Endothelial cell of hepatic sinusoid (primary cell): ENCODE data around the gene MXD4.

Experiments
- in situ Hi-C: cut with HindIII; loops from 2 replicates; pipeline ENCODE4 v1.10.0; 2017; ENCODE audit warnings: low sequenced_read_pairs

MXD4 gene

DNA sequence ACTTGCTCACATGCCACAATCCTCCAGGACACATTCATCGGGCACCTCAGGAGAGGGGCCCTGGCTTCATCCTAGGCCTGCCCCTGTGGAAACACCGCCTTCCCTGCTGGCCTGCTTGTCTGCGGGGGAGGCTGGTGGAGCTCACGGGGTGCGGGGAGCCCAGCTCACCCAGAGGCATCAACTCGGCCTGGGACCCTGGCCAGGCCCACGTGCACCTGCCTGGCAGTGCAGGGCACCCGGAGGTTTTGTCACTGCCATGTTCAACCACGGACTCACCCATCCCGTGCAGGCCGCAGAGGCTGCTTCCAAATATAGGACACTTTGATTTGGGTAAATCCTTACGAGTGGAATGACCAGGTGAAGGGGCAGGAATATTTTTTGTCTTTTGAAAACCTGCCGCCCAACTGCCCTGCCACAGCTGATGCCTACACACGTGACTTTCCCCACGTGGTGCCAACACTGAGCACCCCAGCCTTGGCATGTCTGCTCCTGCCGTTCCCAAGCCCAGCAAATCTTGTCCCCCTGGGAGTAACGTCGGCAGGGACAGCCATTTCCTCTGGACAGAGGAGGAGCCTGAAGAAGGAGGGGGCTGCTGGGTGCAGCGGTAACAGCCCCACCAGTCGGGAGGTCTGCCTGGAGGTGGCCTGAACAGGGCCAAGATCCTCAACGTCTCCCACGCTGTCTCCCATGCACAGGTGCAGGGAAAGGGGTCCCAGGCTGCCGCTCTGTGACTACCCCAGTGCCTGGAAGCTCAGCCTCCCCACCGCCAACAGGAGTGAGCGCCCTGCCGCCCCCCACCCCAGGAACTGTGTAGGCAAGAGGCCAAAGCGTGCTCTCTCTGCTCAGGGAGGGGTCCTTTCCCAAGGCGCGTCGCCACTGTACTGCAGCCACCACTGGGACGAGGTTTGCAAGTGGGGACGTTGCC is 8.5 kb downstream of the MXD4 start:
- in situ Hi-C loops: no loop called here

DNA sequence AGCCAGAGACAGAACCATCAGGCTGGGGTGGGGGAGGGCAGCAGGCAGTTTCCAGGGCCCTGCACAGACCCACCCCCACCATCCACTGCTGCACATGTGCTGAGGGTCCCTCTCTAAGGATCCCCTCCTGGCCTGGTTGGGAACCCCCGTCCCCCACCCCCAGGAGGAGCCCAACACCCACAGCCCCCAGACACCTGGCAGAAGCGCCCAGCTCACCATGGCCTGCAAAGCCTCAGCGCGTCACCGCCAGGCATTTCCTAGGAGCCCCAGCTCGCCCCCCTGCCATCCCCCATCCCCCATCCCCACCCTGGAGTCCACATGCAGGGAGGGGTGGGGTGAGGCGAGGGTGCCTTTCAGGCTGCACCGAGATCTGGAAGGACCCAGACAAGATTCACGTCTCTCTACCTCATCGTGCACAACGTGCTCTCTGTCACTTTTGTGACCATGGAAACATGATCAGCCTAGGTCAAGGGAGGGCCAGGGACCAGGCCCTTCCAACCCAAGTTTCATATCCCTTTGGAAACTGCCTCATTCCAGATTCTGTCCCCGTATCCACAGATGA is 9.3 kb downstream of the MXD4 start:
- in situ Hi-C loops: no loop called here

DNA sequence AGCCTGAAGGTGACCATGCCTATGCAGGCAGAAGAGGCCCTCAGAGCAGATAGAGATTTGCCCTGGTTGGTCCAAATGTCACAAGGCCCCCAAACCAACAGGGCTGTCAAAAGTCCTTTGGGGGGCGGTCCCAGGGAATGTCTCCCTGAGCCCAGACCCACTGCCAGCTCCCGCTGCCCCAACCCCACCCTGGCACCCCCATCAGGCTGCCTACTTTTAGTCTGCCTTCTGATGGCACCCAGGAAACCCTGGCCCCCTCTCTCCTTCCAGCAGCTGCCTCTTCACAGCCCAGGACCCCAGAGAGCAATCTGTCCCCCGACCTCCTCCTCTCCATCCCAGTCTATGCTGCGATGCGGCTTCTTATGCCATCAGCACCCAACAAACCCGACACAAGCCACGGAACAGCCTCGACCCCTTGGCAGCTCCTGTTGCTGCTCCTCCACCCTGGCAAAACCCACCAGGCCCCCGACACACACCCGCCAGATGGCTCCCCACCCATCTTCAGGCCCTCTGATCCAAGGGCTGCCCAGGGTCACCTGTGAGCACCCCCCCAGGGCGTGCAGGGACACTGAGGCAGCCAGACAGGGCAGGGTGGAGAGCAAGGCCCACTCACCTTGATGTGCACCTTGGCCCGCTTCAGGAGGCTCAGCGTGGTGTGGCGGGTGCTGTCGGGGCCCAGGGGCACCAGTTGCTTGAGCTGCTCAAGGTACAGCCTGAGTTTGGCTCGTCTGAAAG is 9.9 kb downstream of the MXD4 start:
- in situ Hi-C loops: no loop called here

DNA sequence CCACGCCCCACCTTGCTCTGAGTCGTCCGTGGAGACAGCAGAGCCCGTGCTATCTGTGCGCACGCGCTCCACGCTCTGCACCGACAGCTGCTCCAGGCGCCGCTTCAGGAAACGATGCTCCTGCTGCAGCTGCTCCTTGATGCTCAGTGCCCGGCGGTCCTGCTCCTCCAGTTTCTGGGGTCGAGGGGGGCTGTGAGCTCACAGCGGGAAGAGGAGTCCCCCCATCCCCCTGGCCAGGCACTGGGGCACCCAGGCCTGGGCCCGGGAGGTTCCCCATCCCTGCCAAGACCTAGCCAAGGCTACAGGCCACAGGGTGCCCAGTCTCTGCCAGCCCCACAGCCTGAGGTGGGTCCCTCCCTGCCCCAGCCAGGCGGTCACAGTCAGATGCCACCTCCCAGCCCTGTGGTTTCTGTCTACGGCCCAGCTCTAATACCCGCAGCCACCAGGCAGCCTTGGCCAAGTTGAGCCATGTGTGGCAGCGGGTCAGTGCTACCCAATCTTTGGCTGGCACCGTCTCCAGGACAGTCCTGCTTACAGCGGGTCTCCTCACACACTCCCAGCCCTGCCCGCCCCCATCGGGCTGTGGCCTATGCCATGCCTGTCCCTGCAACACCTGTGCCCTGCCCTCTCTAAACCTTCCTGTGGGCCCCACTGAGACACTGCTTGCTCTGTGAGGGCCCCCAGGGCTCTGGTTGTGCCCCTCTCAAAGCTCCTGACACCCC is 10.7 kb downstream of the MXD4 start:
- in situ Hi-C loops: no loop called here

DNA sequence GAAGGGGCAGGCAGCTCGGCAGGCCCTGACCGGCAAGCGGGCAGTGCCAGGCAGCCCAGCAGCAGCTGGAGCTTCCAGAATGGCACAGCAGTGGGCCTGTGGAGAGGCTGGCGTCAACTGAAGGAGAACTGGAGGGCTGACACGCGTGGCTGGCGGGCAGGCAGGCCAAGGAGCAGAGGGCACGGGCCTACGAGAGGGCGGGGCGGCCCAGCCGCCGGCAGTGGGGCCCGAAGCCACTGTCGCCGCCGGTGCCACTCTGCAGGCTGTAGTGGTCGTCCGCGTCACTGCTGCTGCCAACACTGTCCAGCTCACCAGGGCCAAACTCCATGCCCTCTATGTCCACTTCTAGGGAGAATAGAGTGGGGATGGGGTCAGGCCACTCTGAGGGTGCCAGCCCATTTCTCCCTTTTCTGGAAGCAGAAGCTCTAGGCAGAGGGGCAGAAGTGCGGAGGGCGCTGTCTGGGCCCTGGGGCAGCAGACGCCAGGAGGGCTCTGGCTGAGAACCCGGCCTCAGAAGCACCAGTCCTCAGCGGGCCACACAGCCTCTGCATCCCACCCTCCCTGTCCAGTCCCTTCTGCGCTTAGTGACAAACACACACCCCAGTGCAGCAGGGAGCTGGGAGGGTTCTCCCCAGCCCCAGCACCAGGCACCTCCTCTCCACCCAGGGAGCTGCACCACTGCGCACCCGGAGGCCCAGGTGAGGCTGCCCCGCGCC is 11.4 kb downstream of the MXD4 start:
- in situ Hi-C loops: no loop called here

DNA sequence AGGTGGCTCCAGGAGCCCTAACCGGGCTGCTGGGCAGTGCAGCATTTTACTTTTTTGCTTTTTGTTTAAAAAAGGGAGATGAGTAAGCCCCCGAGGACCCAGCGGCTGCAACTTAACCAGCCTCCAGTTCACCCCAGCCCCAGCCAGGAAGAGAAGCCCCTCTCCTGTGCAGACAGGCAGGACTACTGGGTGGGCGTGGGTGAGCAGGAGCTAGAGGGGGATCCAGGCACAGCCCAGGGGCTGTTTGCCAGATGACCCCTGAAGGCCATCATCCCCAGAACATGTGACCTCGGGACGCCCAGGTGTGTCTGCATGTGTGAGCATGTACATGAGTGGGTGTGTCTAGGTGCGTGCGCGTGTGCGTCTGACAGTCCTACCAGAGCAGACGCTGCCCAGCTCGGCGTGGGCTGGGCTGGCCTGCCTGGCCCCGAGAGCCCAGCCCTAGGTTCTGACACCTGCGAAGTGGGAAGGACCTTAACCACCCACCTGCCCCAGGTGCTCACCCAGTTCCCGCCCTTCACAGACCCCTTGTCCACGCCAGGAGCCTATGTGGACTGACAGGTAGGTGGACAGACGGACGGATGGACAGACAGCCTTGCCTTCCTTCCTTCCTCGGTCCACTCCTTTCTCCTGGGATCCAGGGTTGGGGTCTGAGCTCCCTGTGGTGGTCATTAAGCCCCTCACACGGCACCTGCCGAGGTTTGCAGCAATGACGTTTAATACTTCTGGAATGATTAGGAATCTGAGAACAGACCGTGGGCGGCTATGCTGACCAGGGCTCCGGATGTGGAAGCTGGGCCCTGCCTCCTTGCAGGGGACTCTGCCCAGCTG is 12.2 kb downstream of the MXD4 start:
- in situ Hi-C loops: loop anchor here (10.0 kb wide), 1 partner anchor 55 kb away; no protein-coding TSS in a partner anchor

DNA sequence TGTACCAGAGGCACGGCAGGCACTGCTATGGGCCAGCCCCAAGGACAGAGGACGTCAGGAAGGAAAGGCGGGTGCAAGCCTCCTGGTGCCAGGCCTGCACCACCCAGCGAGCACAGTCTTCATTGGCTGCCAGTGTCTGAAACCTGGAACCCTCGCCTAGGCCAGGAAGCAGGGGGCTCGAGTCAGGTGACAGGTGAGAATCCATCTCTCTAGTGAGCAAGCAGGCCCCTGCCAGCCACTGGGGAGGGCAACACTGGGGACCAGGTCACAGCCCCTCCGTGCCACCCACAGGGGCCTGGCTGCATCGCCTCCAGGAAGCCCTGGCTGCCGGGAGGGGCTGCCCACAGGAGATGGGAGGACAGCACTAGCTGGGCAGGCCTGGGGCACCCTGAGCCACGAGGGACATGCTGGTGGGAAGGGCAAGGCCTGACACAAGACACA is 13.1 kb downstream of the MXD4 start:
- in situ Hi-C loops: loop anchor here (10.0 kb wide), 1 partner anchor 56 kb away; no protein-coding TSS in a partner anchor

DNA sequence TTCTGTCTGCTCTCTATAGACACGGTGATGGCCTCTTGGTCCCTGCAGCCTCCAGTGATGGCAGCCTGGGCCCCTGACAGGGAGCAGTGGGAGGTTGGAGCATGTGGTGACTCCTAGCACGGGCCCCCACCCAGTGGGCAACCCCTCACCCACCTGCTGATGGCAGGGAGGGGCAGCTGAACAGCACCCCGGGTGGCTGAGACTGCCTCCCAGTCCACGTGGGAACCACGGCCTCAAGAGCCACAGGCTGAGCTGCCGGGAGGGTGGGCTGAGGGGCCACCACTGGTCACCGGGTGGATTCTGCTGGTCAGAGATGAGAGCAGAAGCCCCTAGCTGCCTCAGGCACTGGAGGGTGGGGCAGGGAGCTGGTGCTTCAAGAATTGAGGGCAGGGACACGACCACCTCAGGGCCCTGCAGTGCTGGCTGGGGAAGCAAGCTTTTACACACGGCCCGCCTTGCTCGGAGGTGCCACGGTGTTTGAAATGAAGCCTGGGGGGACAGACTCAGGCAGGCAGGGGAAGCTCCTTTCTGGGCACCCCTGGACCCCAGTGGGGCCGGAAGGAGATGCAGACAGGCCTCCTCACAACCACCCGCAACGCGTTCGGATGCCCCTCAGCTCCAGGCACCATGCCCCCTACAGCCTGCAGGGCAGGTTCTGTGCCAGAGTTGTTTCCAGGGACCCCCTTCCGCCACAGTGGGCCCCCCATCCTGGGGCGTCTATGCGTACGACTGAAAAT is 13.7 kb downstream of the MXD4 start:
- in situ Hi-C loops: loop anchor here (10.0 kb wide), 1 partner anchor 57 kb away; no protein-coding TSS in a partner anchor

DNA sequence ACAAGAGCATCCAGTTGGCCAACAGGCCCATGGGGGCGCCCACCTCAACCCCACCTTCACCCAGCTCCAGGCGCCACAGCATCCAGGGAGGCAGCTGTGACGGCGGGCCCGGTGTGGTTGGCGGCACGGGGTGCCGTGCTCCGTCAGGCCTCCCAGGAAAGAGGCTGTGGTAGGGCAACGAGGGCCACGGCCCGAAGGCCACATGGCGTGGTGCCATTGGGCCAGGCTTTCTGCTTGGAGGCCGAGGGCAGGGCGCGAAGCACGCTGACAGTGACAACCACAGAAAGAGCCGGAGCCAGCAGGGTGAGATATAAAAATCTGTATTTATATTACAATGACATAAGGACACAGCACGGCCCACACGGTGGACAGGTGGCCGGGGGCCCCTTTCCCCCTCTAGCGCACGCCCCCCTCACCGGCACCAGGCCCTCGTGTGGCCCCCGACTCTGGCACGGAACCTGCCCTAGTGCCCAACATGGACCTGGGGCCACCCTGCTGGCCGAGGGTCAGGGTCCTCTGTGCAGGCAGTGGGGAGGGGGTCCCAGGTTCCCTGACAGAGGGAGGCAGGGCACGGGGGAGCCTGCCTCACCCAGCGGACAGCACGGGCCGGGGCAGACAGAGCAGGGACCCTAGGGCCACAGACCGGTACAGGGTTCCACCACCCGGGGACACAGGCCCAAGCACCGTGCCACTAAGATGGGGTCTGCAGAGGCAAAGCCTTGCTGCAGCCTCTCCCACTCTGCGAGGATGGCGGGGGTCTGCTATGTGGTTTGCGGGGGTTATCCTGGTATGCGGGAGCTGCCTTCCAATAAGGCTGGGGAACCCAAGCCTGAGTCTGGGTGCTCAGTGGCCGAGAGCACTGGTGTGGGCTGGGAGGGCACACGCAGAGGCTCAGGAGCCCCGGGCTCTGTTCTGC is 14.5 kb downstream of the MXD4 start:
- in situ Hi-C loops: loop anchor here (10.0 kb wide), 1 partner anchor 57 kb away; no protein-coding TSS in a partner anchor

DNA sequence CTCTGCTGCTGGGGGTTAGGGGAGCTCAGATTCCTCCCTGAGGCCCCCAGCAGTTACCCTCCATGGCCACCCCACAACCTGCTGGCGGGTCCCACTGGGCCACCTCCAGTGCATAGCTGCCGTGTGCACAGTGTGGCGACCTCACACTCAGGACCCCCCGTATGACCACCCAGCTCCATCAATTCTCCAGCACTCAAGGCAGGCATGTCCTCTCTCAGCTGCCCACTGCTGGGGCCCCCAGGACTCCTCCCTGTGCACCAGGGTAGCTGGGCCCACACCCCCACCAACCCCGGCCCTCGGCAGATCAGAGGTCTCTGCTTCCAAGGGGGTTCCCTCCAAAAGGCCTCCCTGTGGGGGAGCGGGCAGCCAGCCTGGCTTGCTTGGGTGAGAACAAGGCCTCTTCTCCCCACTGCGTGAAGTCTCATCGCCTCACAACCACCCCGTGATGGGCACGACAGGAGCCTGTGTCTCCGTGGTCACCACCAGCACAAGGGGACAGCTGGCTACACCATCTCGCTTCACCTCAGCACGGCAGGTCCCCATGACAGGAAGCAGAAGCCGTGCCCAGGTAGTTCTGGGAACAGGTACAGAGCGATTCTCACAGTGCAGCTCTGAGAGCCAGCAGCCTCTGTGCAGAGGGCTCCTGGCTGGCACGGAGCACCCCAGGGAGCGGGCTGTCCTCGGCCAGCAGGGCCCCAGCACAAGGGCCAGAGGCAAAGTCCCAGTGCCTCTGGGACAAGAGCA is 15.4 kb downstream of the MXD4 start:
- in situ Hi-C loops: loop anchor here (10.0 kb wide), 1 partner anchor 58 kb away; no protein-coding TSS in a partner anchor

DNA sequence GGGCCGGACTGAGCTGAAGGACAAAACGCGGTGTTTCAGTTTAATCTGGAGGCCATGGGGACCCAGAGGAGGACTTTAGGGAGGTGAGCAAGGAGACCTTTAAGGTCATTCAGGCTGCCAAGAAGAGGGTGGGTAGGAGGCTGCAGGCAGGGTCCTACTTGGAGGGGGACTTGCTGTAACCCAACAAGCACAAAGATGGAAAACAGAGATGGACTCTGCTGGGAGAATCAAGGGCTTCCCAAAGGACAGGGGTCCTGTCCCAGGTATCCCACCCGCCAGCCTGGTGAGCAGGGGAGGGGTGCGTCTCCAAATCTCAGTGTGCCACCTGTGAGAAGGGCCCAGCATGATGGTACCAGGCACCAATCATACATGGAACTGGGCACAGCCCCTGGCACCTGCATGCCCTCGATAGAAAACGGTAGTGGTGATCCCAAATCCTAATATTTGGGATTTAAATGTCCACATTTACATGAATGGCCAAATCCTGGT is 16.1 kb downstream of the MXD4 start:
- in situ Hi-C loops: loop anchor here (10.0 kb wide), 1 partner anchor 59 kb away; no protein-coding TSS in a partner anchor

DNA sequence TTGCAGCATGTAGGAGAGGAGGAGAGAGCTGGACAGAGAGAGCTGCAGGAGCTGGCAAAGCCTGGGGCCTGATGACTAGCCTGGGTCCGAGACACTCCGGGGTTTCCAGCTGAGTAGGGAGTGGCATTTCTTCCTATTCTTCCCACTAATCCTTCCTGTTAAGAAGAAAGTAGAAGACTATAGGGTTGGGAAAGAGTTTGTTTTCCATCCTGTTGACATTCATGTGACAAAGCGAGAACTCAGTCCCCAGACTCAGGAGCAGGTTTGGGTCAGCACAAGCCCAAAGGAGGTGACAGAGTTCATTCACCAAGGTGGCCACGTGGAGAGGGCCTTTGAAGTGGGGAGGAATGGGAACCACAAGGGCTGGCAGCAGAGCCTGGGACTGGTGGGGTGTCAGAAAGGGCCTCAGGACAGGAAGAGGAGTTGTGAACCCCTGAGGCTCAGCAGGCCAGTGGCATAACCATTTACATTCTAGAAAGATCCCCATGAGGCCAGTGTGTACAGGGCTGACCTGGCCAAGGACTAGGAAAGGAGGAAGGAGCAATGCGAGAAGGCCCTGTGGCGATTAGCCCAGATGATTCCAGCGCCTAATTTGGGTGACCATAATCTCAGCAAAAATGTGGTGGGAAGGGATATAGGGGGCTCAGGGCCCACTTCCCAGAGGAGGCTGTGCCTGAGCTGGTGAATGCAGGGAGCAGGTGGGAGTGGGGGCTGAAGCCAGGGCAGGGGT is 16.7 kb downstream of the MXD4 start:
- in situ Hi-C loops: loop anchor here (10.0 kb wide), 1 partner anchor 60 kb away; no protein-coding TSS in a partner anchor

DNA sequence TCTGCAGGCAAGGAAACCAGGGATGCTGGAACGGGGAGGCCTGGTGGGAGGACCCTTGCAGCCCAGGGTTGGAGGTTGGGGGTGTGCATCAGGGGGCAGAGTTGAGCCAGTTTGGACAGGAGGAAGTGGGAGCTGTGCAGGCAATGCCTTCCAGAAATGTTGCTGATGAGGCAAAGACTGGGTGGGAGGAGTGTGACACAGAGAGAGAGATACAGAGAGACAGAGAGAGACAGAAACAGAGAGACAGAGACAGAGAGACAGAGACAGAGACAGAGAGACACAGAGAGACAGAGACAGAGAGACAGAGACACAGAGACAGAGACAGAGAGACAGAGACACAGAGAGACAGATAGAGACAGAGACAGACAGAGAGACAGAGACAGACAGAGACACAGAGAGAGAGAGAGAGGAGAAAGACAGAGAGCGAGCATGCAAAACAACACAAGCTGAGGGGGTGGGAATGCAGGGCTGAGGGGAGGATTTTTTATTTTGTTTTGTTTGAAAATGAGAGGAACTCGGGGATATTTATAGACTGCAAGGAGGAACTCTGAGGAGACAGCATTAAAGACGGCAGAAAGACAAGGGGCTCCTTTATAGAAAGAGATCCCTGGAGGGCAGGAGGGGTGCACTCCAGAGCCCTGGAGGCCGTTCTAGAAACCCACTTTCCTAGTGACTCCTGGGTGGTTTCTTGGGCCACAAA is 18.1 kb downstream of the MXD4 start:
- in situ Hi-C loops: loop anchor here (5.0 to 10.0 kb wide), 2 partner anchors 61 to 178 kb away; no protein-coding TSS in a partner anchor

DNA sequence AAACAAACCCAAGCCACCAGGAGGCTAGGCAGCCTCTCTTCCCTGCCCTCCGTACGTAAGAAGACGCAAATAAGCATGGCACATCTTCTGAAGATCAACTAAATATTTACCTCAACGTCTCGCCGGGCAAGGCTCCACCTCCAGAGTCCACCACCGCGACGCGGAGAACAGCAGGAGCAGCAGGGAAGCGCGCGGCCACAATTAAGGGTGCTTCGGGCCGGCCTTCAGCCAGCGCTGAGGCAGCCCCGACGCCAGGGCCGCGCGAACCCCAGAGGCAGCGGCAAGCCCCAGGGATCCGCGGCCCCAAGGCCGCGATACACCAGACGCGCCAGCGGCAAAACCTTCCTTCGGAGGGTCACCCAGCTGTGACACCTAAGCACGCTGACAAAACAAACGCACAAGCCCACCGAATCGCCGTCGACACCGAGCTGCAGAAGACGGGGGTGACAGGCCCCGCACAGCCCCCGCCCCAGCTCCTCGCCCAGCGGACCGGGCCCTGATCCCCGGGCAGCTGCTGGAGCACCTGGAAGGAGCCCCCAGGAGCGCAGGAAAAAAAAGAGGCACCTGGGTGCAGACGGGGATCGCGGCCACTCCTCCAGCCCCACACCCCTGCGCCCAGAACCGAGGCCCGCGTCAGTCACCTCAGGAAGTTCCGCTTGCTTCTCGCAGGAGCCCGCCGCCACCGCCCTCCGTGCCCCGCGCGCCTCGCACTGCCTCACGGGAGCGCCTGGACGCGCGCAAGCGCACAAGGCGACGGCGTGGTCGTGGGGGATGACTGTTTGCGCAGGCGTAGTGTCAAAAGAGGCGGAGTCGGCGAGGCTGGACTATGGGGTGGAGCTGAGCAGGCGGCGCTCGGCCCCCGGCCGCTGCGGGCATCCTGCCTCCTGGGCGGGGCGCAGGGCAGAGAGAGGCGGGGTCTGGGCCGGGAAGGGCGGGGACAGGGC is 20.2 kb downstream of the MXD4 start, which contains the start of the genes HAUS3 and POLN:
HAUS3 (minus strand) TSS at position 712 of the 944 bp plus-strand sequence. CDS start 1,175 bp downstream, outside the sequence.
POLN (minus strand) TSS at position 712 of the 944 bp plus-strand sequence. CDS start 12,890 bp downstream, outside the sequence.
- in situ Hi-C loops: loop anchor here (5.0 to 10.0 kb wide), 2 partner anchors 63 to 181 kb away; no protein-coding TSS in a partner anchor
